HG03558 (cell line): ENCODE results near the gene CARD6.
A peak's percentile ranks its signal among the peaks of the same experiment; 100 is the strongest.
"Not testable (repeated sequence)": the region's sequence is repeated elsewhere in the genome, so short reads cannot be mapped to it uniquely, and the experiment has no call there.

ENCODE experiments used
- ATAC-seq: cut with Tn5 transposase; IDR thresholded peaks from one replicate; pipeline ENCODE4 v1.9.1; 2021; ENCODE audit warnings: moderate number of reproducible peaks; ENCODE audit not compliant: unreplicated experiment; ENCODE audit errors: extremely low read depth

The CARD6 gene

GRCh38 chr5:40841068-40841805, at the start of gene CARD6:
Gene CARD6 (plus strand): TSS chr5:40841367. CDS start chr5:40841383, 16 bp downstream.
- ATAC-seq: no peak

- no peak for ATAC-seq
These were observed 49.4 kb upstream of the CARD6 start for GRCh38 chr5:40791715-40792139.

- ATAC-seq: not testable (repeated sequence)
These were observed 48.5 kb upstream of the CARD6 start for GRCh38 chr5:40792691-40793090.

- not testable (repeated sequence) for ATAC-seq
These were observed 46.8 kb upstream of the CARD6 start for GRCh38 chr5:40794340-40794739.

GRCh38 chr5:40794877-40795276, 46.3 kb upstream of the CARD6 start:
- ATAC-seq: not testable (repeated sequence)

GRCh38 chr5:40796487-40796889, 44.7 kb upstream of the CARD6 start:
- no peak for ATAC-seq

GRCh38 chr5:40797273-40798011, 43.7 kb upstream of the CARD6 start:
- peak; percentile 22 for ATAC-seq

- peak; percentile 87 for ATAC-seq
These were observed 43.0 kb upstream of the CARD6 start, which contains the start of gene PRKAA1 for GRCh38 chr5:40798012-40798800. Gene PRKAA1 (minus strand): TSS chr5:40798374. CDS start chr5:40798189, 185 bp downstream.

GRCh38 chr5:40798801-40799210, 42.4 kb upstream of the CARD6 start:
- ATAC-seq: no peak

GRCh38 chr5:40799258-40799657, 41.9 kb upstream of the CARD6 start:
- no peak for ATAC-seq

- no peak for ATAC-seq
These were observed 39.2 kb upstream of the CARD6 start for GRCh38 chr5:40801771-40802562.

- ATAC-seq: no peak
These were observed 29.0 kb upstream of the CARD6 start for GRCh38 chr5:40812125-40812524.

GRCh38 chr5:40813698-40814281, 27.4 kb upstream of the CARD6 start:
- ATAC-seq: no peak

GRCh38 chr5:40823459-40823858, 17.7 kb upstream of the CARD6 start:
- no peak for ATAC-seq

GRCh38 chr5:40825461-40826043, 15.6 kb upstream of the CARD6 start:
- not testable (repeated sequence) for ATAC-seq

- no peak for ATAC-seq
These were observed 14.5 kb upstream of the CARD6 start for GRCh38 chr5:40826489-40827187.

GRCh38 chr5:40827188-40827977, 13.8 kb upstream of the CARD6 start:
- ATAC-seq: no peak
